DND-41 (cell line): ENCODE data around the gene LIME1.

ENCODE experiments used
- CTCF ChIP-seq: IDR thresholded peaks from 2 replicates; pipeline ENCODE4 v1.5.1; 2012; ENCODE audit warnings: borderline replicate concordance, low read length, moderate library complexity, mild to moderate bottlenecking; ENCODE audit not compliant: poor library complexity, severe bottlenecking; ENCODE audit errors: extremely low read depth
- EZH2 ChIP-seq: IDR thresholded peaks from 3 replicates; pipeline ENCODE4 v1.6.1; 2012; ENCODE audit warnings: borderline replicate concordance, low read depth, mild to moderate bottlenecking, moderate library complexity, low read length, inconsistent platforms; ENCODE audit not compliant: severe bottlenecking

- TF ChIP-seq CTCF (no peak), EZH2 (no peak)
Measured at GRCh38 chr20:63787302-63787701, 50.8 kb downstream of the LIME1 start.
